Endothelial cell of umbilical vein (primary cell): ENCODE results near the gene GANAB.
"Not testable (repeated sequence)": the region's sequence is repeated elsewhere in the genome, so short reads cannot be mapped to it uniquely, and the experiment has no call there.

ENCODE experiments used
- EZH2 ChIP-seq: IDR thresholded peaks from 2 replicates; pipeline ENCODE4 v1.6.1; 2012; ENCODE audit warnings: borderline replicate concordance, low read depth, mild to moderate bottlenecking, moderate library complexity, low read length, inconsistent platforms; ENCODE audit not compliant: severe bottlenecking
- POLR2A ChIP-seq: IDR thresholded peaks from 2 replicates; pipeline ENCODE4 v1.6.1; 2012; ENCODE audit warnings: low read depth, mild to moderate bottlenecking, control low read depth, low read length
- TF ChIP-seq, protein P1 (sequence below): IDR thresholded peaks from 2 replicates; pipeline ENCODE4 v1.6.1; 2011; ENCODE audit not compliant: insufficient read depth, insufficient read length
- TF ChIP-seq, protein P2 (sequence below), 2 donors: IDR thresholded peaks; 1 replicate in 1 of 2; 2 replicates in 1 of 2; pipeline ENCODE4 v1.5.1; 2011; ENCODE audit warnings: low read length in 2 of 2, mild to moderate bottlenecking in 2 of 2, moderate library complexity in 2 of 2, control low read depth in 1 of 2, inconsistent platforms in 1 of 2, low read depth in 1 of 2; ENCODE audit not compliant: insufficient read depth in 1 of 2; ENCODE audit errors: extremely low read depth in 1 of 2

GRCh38 chr11:62585356-62585755 is 61.1 kb downstream of the GANAB start:
- not testable (repeated sequence) for TF ChIP-seq POLR2A, EZH2
- TF ChIP-seq, protein P1, sequence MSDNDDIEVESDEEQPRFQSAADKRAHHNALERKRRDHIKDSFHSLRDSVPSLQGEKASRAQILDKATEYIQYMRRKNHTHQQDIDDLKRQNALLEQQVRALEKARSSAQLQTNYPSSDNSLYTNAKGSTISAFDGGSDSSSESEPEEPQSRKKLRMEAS = not testable (repeated sequence)
- TF ChIP-seq, protein P2, sequence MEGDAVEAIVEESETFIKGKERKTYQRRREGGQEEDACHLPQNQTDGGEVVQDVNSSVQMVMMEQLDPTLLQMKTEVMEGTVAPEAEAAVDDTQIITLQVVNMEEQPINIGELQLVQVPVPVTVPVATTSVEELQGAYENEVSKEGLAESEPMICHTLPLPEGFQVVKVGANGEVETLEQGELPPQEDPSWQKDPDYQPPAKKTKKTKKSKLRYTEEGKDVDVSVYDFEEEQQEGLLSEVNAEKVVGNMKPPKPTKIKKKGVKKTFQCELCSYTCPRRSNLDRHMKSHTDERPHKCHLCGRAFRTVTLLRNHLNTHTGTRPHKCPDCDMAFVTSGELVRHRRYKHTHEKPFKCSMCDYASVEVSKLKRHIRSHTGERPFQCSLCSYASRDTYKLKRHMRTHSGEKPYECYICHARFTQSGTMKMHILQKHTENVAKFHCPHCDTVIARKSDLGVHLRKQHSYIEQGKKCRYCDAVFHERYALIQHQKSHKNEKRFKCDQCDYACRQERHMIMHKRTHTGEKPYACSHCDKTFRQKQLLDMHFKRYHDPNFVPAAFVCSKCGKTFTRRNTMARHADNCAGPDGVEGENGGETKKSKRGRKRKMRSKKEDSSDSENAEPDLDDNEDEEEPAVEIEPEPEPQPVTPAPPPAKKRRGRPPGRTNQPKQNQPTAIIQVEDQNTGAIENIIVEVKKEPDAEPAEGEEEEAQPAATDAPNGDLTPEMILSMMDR (IDR thresholded peaks at IDR 0.05; ENCODE audit: extremely low read depth in 1 of 2, insufficient read depth in 1 of 2, low read depth in 1 of 2, low read length in 2 of 2) = not testable (repeated sequence)
